ENCODE data around the gene TBC1D10A.

Gene TBC1D10A

DNA sequence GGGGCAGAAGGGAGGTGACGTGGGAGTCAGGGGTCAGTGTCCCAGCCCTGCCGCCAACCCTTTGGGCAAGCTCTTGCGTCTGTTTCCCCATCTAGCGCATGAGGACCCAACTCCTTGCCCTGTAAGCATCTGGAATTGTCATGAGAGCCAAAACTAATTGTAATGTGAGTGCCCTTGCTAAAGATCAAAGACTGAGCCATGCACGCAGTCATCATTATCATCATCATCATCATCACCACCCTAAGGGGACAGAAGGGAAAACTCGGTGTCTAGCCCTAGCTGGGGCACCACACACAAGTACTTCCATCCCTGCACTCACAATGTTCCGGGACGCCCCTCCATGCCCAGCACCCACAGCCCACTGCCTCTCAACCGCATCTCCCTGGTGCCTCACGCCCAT is 82.7 kb downstream of the TBC1D10A start:
- FAIRE-seq (no peak), DNase-seq (ENCODE audit: insufficient read length, low spot score) (no peak)
- no peak for TF ChIP-seq TAF1 (IDR thresholded peaks at IDR 0.05; ENCODE audit: low read depth, low read length)
- no peak for TF ChIP-seq SPI1 (IDR thresholded peaks at IDR 0.05; ENCODE audit: low read depth, low read length)
- TF ChIP-seq POLR2A (IDR thresholded peaks at IDR 0.05; ENCODE audit: low read depth, low read length), result no peak

DNA sequence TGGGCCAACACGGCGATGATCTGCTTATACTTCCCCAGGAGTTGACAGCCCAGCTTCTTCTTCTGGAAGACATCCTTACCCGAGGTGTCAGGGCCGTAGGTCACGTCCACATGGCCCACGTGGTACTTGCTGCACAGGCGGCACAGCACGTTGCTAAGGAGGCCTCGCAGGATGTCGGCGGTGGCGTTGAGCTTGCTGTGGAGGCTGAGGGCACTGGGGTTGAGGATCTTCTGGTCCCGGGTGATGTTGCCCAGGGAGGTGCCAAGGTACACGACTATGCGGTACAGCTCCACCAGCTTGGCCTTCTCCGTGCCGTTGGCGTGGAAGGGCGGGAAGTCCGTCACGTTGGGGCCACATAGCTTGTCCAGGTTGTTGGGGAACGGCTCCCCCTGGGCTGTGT is 83.1 kb downstream of the TBC1D10A start:
- no peak for DNase-seq (ENCODE audit: insufficient read length, low spot score)
- TF ChIP-seq POLR2AphosphoS5 (IDR thresholded peaks at IDR 0.05; ENCODE audit: low read depth, low read length) (no peak), TAF1 (IDR thresholded peaks at IDR 0.05; ENCODE audit: low read depth, low read length) (no peak), SPI1 (IDR thresholded peaks at IDR 0.05; ENCODE audit: low read depth, low read length) (no peak), PAX5 (IDR thresholded peaks at IDR 0.05; ENCODE audit: insufficient read depth, low read length, severe bottlenecking) (no peak)
- no peak for FAIRE-seq

All from GM12891 (cell line).